Measurements from ENCODE around the gene SLC66A1. TPM values are rescaled to one million over a fixed set of nuclear protein-coding genes. Genes with fewer than 3 reads are reported as not detected.
A peak's percentile ranks its signal among the peaks of the same experiment; 100 is the strongest.

Gene SLC66A1
- total and polyA plus RNA-seq, 9 of the 15 experiments (the other 6 are each of a cell fraction or from before 2014, with no cell fraction given): 1.2 to 40.8 (median 18.6) TPM

DNA sequence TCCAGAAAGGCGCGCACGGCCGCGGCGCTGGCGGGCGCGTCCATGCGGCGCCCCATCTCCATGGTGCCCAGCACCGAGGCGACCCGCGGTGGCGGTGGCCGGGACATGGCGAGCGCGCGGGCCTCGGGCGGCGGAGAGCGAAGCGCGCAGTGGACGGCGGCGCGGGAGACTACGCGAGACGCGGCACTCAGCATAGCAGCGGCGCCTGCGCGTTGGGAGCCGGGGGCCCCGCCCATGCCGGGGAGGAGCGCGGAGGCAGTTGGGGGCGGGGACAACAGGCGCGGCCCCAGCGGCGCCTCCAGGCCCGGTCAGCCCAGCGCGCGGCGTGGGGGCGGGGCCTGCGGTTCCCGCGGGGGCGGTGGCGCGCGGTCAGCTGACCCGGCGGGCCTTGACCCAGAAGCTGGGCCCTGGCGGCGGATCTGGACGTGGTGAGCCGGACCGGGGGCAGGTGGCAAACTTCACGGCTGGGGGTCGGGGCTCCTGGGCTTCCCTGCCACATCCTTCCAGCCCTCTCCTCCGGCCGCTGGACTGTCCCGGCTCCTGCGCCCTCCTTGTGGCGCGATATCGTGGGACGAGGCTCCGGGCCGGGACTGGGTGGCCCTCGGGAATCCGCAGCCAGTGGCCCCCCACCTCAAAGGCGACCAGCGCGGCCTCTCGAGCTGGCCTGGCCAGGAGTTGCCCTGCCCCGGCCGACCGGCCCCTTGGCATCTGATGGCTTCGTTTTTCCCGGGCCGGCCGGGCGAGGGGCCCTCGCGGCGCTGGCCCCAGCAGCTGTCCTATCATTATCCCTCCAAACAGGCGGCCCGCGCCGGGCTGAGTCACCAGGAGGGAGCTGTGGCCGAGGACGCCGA is at the start of gene SLC66A1, which contains the start of gene AKR7A2 (continued):
- TF ChIP-seq ZNF23 (CRISPR knock-in tag; IDR thresholded peaks at IDR 0.05): no peak
- no peak for TF ChIP-seq THRAP3 (IDR thresholded peaks at IDR 0.05; ENCODE audit: borderline replicate concordance)
- TF ChIP-seq NELFE (IDR thresholded peaks at IDR 0.05; ENCODE audit: insufficient read depth, insufficient read length): no peak
- TF ChIP-seq ZKSCAN3 (CRISPR knock-in tag; IDR thresholded peaks at IDR 0.05): no peak
- TF ChIP-seq BACH1 (tag; IDR thresholded peaks at IDR 0.05): no peak
- TF ChIP-seq MECOM (CRISPR knock-in tag; IDR thresholded peaks at IDR 0.05): no peak
- no peak for TF ChIP-seq SRSF3 (IDR thresholded peaks at IDR 0.05; ENCODE audit: insufficient read depth, low read length)
- TF ChIP-seq L3MBTL2 (IDR thresholded peaks at IDR 0.05): peak; percentile 95
- TF ChIP-seq ZFP1 (CRISPR knock-in tag; IDR thresholded peaks at IDR 0.05): no peak
- 0 out of 2 replicates have a peak, but pooled peaks have one; percentile 6 for TF ChIP-seq NFIC (IDR thresholded peaks at IDR 0.05)
- no peak for TF ChIP-seq JUNB (CRISPR knock-in tag; conservative IDR thresholded peaks at IDR 0.05)
- TF ChIP-seq IRF2 (CRISPR knock-in tag; IDR thresholded peaks at IDR 0.05): no peak
- TF ChIP-seq ZNF175 (CRISPR knock-in tag; IDR thresholded peaks at IDR 0.05; ENCODE audit: low read depth): peak; percentile 46; the same call in 1 of the 2 replicates
- no peak for TF ChIP-seq EHMT2 (IDR thresholded peaks at IDR 0.05)
- TF ChIP-seq, protein P1, sequence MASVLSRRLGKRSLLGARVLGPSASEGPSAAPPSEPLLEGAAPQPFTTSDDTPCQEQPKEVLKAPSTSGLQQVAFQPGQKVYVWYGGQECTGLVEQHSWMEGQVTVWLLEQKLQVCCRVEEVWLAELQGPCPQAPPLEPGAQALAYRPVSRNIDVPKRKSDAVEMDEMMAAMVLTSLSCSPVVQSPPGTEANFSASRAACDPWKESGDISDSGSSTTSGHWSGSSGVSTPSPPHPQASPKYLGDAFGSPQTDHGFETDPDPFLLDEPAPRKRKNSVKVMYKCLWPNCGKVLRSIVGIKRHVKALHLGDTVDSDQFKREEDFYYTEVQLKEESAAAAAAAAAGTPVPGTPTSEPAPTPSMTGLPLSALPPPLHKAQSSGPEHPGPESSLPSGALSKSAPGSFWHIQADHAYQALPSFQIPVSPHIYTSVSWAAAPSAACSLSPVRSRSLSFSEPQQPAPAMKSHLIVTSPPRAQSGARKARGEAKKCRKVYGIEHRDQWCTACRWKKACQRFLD (CRISPR knock-in tag; IDR thresholded peaks at IDR 0.05): peak; percentile 39; the same call in 1 of the 2 replicates
- TF ChIP-seq SNRNP70 (optimal IDR thresholded peaks at IDR 0.05; ENCODE audit: low read depth, low read length): no peak
- TF ChIP-seq ATF1 (CRISPR knock-in tag; IDR thresholded peaks at IDR 0.05): no peak; the same call in 1 of the 2 replicates
- TF ChIP-seq ATF1 (tag; IDR thresholded peaks at IDR 0.05): peak; percentile 55; the same call in 1 of the 2 replicates
- no peak for TF ChIP-seq ZSCAN32 (CRISPR knock-in tag; IDR thresholded peaks at IDR 0.05)
- 0 out of 2 replicates have a peak, but pooled peaks have one; percentile 66 for TF ChIP-seq ETV5 (CRISPR knock-in tag; IDR thresholded peaks at IDR 0.05; ENCODE audit: low read depth)
- TF ChIP-seq HNRNPUL1 (IDR thresholded peaks at IDR 0.05; ENCODE audit: low read length): no peak
- TF ChIP-seq NFE2L1 (tag; IDR thresholded peaks at IDR 0.05; ENCODE audit: borderline replicate concordance, low read depth): no peak
- no peak for TF ChIP-seq FIP1L1 (IDR thresholded peaks at IDR 0.05; ENCODE audit: low read depth, low read length, poor library complexity, severe bottlenecking)
- no peak for TF ChIP-seq MEF2A (IDR thresholded peaks at IDR 0.05; ENCODE audit: control insufficient read depth, low read depth, low read length)
- peak; percentile 87 for TF ChIP-seq SUPT5H (IDR thresholded peaks at IDR 0.05)
- no peak for TF ChIP-seq POU5F1 (IDR thresholded peaks at IDR 0.05; ENCODE audit: borderline replicate concordance, low read depth, low read length, partially characterized antibody)
- TF ChIP-seq PCBP1 (IDR thresholded peaks at IDR 0.05; ENCODE audit: low read depth, low read length, poor library complexity, severe bottlenecking): peak; percentile 91
- no peak for TF ChIP-seq PTBP1 (IDR thresholded peaks at IDR 0.05; ENCODE audit: low read depth, low read length)
- peak; percentile 76 for TF ChIP-seq CREM (IDR thresholded peaks at IDR 0.05; ENCODE audit: low read depth)
- no peak for TF ChIP-seq ZNF561 (CRISPR knock-in tag; conservative IDR thresholded peaks at IDR 0.05)
- TF ChIP-seq HMG20A (CRISPR knock-in tag; conservative IDR thresholded peaks at IDR 0.05): no peak
- no peak for TF ChIP-seq ZNF699 (CRISPR knock-in tag; IDR thresholded peaks at IDR 0.05; ENCODE audit: insufficient replicate concordance)

All from K562 (cell line).